NOMO-1 (cell line): ENCODE measurements around the gene LATS2.

Source experiments
- DNase-seq, 2 experiments: peaks; one replicate each; lab custom pipeline; 2025; ENCODE audit not compliant: unreplicated experiment in 2 of 2; lab: John Stamatoyannopoulos, UW

The LATS2 gene

GRCh38 chr13:20923272-20923671, 138.1 kb downstream of the LATS2 start:
- no peak for DNase-seq
